ENCODE data around the gene MPIG6B.
"Not testable (repeated sequence)": the region's sequence is repeated elsewhere in the genome, so short reads cannot be mapped to it uniquely, and the experiment has no call there.

Gene MPIG6B

GRCh38 chr6:31700740-31701401 is 22.3 kb upstream of the MPIG6B start:
- DNase-seq (ENCODE audit: low read depth in 4 of 4, low spot score in 1 of 4): no peak

- DNase-seq (ENCODE audit: low read depth in 4 of 4, low spot score in 1 of 4): no peak
These were observed 21.3 kb upstream of the MPIG6B start for GRCh38 chr6:31701666-31702404.

- DNase-seq (ENCODE audit: low read depth in 4 of 4, low spot score in 1 of 4): peak in 1 of 4 experiments; percentile 24
These were observed 20.8 kb upstream of the MPIG6B start for GRCh38 chr6:31702405-31702818.

GRCh38 chr6:31702819-31703716 is 20.1 kb upstream of the MPIG6B start, which contains the start of gene ABHD16A:
Gene ABHD16A (minus strand): TSS chr6:31703324. CDS start chr6:31703281, 43 bp downstream.
- DNase-seq (ENCODE audit: low read depth in 4 of 4, low spot score in 1 of 4): peak; percentile 89 to 98 (median 94)

DNA sequence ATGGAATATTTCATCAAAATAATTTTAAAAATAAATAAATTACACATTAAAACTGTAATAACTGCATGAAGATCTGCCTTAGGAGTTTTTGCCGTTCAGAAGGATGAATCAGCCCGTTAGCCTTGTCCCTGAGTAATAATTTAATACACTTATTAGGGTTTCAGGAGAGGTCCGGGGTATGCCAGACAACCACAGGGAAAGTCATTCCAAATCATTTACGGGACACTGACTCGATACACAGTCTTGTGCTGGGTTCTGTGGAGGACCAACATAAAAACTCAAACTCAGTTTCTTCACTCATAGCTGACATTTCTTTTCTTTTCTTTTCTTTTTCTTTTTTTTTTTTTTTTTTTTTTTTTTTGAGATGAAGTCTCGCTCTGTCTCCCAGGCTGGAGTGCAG is 17.2 kb upstream of the MPIG6B start:
- DNase-seq (ENCODE audit: low read depth in 4 of 4, low spot score in 1 of 4): no peak

GRCh38 chr6:31706599-31706998 is 16.6 kb upstream of the MPIG6B start, which contains the start of gene LY6G6F:
Gene LY6G6F (plus strand): TSS chr6:31706866. CDS start chr6:31706907, 41 bp downstream.
- DNase-seq (ENCODE audit: low read depth in 4 of 4, low spot score in 1 of 4): no peak

GRCh38 chr6:31707701-31708100 is 15.5 kb upstream of the MPIG6B start:
- no peak for DNase-seq (ENCODE audit: low read depth in 4 of 4, low spot score in 1 of 4)

- DNase-seq (ENCODE audit: low read depth in 4 of 4, low spot score in 1 of 4): no peak
These were observed 14.9 kb upstream of the MPIG6B start for GRCh38 chr6:31708224-31708623.

- not testable (repeated sequence) for DNase-seq (ENCODE audit: low read depth in 4 of 4, low spot score in 1 of 4)
These were observed 14.0 kb upstream of the MPIG6B start for GRCh38 chr6:31709157-31709556.

DNA sequence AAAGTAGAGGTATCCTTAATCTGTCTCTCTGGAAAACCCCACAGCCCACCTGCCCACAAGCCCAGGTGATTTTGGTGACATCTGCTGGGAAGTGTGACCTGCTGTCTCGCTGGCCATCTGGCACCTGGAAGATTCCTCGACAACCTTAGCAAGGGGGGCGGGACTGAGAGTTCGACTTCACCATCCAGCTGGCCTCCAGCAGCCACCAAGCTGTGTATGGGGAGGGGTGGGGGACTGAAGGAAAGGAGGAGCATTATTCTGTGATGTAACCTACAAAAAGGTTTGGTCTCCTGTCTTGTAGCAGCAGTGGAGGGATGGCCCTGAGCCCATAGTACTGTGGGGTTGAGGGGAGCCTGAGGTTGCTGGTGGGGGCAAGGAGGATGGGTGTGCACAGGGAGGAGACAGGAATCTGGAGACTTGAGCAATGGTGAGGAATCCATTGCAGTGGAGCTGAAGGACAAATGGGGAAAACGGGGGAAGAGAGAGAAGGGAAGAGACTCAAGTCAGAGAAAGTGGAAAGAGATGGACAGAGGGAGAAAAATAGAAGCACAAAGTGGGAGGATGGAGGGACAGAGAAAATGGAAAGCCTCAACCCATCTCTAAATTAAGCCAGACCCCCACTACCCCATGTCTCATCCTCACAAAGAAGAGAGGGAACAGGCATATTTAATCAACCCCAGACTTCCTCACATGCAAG is 12.5 kb upstream of the MPIG6B start:
- no peak for DNase-seq (ENCODE audit: low read depth in 4 of 4, low spot score in 1 of 4)

GRCh38 chr6:31711233-31711632 is 11.9 kb upstream of the MPIG6B start:
- no peak for DNase-seq (ENCODE audit: low read depth in 4 of 4, low spot score in 1 of 4)

DNA sequence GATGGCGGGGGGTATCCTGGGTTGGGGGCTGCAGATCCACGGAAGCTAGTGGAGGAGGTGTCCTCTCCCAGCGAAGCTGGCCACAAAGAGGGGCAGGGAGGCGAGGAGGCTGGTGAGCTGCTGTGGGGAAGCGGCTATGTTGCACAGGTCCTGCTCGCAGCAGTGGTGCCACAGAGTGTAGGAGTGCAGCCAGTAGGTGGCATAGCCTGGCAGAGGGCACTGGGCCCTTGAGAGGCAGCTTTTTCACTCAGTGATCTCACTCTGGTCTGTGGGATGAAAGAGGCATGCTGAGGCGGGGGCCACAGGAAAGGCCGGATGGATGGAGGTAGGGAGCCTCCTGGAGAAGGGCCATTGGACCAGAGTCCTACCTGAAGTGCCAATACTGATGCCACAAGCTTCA is 10.9 kb upstream of the MPIG6B start:
- no peak for DNase-seq (ENCODE audit: low read depth in 4 of 4, low spot score in 1 of 4)

DNA sequence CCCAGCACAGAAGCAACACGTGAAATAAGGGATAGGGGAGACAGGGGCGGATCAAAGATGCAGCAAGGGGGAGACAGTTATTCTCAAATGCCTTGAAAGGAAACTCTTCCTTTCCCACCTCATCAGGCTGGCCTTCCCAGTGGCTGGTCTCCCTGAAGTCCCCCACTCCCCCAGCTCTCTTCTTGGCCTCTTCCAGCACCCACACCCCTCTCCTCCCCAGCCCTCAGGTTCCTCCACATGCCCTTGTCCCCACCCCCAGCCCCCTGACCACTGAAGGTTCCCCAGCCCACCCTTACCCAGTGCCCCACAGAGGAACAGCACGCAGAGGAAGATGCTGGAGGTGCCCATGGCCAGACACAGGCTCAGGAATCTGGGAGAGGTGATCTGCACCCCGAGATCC is 9.7 kb upstream of the MPIG6B start:
- no peak for DNase-seq (ENCODE audit: low read depth in 4 of 4, low spot score in 1 of 4)

DNA sequence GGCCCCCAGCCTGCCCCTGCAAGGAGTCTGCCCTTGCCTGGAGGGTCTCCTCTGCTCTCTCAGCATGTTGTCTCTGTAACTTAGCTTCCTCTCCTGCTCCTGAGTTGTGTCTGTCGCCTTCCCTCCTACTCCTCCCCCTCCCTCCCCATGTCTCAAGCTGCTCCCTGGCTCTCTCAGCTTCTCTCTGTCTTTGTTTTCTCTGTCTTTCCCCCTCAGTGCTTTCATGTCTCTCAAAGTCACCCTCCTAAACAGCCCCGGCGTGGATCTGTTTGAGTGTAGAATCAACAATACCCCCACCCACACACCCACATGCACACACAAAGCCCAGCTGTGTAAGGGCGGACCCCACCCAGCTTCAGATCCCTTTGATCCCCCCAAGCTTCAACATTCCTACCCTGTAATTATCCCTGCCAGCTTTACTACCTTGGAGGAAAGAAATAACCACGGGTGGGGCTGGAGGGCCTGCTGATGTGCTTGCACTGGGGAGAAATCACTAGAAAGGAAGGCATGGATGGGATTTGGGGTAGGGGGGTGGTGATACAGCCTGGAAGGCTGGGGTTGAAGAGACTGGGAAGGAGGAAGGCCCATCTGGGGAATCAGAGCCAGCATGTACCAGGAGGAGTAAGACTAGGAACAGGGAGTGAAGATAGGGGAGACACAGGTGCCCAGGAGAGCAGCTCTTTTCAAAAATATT is 9.0 kb upstream of the MPIG6B start:
- DNase-seq (ENCODE audit: low read depth in 4 of 4, low spot score in 1 of 4): no peak

- DNase-seq (ENCODE audit: low read depth in 4 of 4, low spot score in 1 of 4): no peak
These were observed 7.9 kb upstream of the MPIG6B start, which contains the start of gene LY6G6D for GRCh38 chr6:31715022-31715958. Gene LY6G6D (plus strand): TSS chr6:31715348. CDS start chr6:31715356, 8 bp downstream.

DNA sequence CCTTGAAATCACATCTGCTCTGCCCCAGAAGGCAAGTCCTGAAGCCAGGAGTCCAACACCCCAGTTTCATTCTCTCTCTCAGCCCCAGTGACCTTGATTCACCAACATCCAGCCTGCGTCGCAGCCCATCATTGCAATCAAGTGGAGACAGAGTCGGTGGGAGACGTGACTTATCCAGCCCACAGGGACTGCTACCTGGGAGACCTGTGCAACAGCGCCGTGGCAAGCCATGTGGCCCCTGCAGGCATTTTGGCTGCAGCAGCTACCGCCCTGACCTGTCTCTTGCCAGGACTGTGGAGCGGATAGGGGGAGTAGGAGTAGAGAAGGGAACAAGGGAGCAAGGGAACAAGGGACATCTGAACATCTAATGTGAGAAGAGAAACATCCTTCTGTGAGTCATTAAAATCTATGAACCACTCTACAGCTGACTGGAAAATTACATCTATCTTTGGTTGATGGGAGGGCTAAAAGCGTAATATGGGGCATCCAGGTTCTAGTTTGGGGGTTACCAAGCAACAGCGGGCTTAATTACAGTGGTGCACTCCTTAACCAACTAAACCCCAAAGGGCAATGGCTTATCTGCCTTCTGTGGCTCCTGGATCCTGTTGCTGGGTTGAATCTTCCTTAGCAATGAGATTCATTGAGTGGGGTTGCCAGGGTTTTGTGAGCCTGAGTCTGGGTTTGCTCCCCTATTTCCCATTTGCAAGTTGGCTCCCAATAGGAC is 5.5 kb upstream of the MPIG6B start:
- DNase-seq (ENCODE audit: low read depth in 4 of 4, low spot score in 1 of 4): no peak

- DNase-seq (ENCODE audit: low read depth in 4 of 4, low spot score in 1 of 4): no peak
These were observed 4.9 kb upstream of the MPIG6B start for GRCh38 chr6:31718265-31718664.

GRCh38 chr6:31719001-31719400 is 4.2 kb upstream of the MPIG6B start:
- DNase-seq (ENCODE audit: low read depth in 4 of 4, low spot score in 1 of 4): no peak

Data from stimulated activated CD4-positive, alpha-beta T cell treated with anti-CD3 and anti-CD28 coated beads, Interleukin-1b, Interleukin-23, amount 100 ng/mL, for 24 hours (primary cell).